ENCODE results near the gene RNF183.
"Not testable (repeated sequence)": the region's sequence is repeated elsewhere in the genome, so short reads cannot be mapped to it uniquely, and the experiment has no call there.

Gene RNF183

DNA sequence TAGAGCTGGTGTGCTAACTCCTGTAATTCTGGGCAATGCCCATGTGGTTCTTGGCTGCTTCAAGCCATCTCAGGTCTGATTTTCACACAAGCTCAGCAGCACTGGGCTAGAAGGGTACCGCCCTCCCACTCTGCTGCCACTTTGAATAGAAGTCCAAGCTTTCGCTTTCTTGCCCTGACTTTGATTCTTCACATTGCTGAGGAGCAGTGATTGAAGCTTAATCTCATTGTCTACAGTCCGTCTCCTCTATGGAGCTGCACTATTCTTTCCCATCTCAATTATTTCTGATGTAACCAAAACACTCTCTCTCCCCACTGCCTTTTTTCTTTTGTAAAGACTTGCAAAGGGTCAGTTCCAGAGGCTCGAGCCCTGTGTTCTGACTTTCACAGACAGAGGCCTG lies 12.9 kb upstream of the RNF183 start:
- DNase-seq (ENCODE audit: low spot score), result no peak

DNA sequence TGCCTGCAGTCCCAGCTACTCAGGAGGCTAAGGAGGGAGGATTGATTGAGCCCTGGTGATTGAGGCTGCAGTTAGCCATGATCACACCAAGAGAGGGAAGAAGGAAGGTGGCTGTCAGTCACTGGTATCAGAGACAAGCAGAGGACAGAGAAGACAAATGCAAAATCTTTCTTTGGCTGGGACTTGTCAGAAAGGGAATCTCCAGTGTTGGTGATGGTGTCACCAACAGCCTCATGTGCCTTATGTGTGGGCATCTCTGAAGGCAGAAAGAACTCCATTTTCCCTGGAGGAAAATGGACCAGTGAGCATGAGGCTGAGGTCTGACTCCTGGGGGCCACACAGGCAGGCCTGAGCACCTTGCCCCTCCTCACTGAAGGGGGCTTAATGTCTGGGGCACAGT lies 12.1 kb upstream of the RNF183 start:
- no peak for DNase-seq (ENCODE audit: low spot score)

DNA sequence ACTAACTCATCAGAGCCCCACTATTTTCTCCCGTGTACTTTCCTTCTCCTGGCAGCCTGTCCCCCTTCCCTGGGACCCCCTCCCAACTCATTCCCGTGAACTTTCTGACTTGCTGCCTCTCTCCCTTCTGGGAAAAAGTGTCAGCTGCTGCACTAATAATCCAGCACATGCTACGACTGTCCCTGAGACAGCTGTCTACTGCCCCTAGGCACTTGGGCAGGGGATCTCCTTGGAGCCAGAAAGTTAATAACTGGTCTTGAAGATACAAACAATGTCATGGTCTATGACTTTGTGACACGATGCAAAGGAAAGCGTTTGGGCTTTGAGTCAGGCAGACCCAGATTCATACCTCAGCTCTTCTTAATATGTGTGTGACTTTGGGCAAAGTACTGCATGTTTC lies 10.1 kb upstream of the RNF183 start:
- DNase-seq (ENCODE audit: low spot score), result no peak

DNA sequence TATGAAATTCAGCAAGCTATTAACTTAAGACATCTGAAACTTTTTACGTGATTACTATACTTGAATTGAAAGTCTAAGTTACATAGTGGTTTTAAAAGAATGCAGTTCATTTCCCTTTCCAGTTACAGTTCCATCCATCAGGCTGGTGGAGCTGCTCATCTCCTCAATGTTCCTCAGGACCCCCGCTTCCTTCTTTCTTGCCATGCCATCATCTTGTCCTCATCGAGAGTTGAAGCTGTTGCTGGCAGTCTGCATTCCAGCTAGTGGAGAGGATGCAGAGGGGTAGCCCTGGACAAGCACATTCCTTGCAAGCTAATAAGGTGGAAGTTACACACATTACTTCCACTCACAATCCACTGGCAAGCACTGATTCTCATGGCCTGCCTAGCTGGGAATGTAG lies 8.8 kb upstream of the RNF183 start:
- no peak for DNase-seq (ENCODE audit: low spot score)

DNA sequence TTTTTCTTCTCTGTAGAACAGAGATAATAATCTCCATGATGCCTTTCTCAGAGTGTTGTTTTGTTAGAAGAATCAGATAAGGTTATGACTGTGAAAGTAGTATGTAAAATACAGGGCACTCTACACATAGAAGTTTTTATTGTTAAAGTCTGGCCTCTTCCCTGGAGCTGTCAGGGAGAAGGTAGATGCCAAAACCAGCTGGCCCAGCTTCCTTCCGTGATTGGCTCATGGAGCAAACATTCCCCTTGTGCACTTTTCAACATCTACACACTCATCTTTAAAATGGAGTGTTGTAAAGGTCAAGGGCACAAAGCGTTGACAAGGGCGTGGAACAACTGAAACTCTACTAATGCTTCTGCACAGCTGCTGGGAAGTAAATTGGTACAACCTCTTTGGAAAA lies 7.4 kb upstream of the RNF183 start:
- no peak for DNase-seq (ENCODE audit: low spot score)

DNA sequence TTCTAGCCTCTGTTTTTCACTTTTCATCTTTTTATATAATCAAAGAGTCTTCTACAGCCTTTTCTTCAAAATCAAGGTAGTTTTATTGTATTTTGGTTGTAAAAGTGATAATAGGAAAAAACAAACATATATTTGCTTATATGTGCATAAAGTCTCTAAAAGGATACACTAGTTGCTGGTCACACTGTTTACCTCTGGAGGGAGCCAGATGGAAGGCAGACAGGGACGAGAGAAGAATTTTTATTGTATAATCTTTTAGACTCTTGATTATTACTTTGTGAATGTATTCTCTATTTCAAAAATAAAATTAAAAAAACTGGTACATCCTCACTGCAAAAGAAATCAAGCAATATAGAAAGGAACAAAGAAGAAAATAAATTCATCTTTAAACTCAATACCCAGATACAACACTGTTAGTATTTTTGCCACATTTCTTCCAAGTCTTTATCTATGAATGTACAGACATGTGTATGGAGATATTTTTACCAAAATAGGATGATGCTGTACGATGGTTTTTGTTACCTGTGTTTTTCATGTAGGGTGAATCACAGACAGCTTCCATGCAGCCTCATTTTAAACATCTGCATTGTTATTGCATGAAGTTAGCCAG lies 6.1 kb upstream of the RNF183 start:
- DNase-seq (ENCODE audit: low spot score), result peak; percentile 11

DNA sequence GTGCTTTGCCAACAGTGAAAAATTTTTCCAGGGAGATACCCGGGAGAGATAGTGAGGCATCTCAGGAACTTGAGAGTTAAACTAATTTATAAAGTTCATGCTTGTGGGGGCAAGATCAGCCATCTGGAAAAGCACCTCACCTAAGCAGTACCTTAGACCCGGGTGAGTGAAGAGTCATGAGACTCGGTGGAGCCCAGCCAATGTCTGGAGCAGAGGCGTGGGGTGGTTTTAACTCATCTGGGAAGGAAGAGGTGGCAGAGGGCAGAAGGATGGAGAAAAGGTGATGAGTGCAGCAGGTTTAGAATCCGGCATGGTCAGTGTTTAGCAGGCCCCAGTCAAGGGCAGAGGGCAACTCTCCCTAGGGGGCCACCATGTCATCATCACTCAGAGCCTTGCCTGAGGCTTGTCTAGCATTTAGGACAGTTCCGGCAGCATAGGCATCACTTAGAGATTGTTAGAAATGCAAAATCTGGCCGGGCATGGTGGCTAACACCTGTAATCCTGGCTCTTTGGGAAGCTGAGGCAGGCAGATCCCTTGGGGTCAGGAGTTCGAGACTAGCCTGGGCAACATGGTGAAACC lies 4.3 kb upstream of the RNF183 start:
- DNase-seq (ENCODE audit: low spot score), result no peak

DNA sequence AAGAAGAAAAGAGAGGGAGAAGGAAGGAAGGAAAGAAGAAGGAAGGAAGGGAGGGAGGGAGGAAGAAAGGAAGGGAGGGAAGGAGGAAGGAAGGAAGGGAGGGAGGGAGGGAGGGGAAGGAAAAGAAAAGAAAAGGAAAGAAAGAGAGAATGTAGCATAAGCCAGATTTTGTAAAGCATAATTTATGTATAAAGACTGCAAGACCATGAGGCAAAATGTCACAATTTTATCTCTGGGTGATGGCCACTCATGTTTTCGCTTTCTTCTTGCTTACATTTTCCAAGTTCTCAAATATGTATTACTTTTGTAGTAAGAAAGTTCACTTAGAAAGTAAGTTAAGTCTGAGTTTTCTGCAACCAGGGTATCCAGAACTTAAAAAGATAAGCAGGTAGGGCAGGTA lies 3.4 kb upstream of the RNF183 start:
- no peak for DNase-seq (ENCODE audit: low spot score)

DNA sequence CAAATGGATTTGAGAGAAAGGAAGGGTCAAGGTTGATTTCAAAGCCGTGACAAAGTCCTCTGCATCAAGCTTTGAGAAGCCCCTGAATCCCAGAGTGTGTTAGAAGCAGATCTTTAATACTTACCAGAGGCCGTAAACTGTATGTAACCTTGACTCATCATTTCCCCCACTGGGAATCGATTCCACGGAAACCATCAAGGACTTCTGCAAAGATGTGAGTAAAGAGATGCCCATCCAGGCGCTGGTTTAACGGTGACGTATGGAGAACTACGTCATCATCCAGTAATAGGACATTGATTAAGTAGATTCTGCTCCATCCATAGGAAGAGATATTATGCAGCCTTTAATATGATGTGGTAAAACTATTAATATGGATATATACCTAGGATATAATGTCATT lies 1.6 kb downstream of the RNF183 start:
- DNase-seq (ENCODE audit: low spot score), result no peak

DNA sequence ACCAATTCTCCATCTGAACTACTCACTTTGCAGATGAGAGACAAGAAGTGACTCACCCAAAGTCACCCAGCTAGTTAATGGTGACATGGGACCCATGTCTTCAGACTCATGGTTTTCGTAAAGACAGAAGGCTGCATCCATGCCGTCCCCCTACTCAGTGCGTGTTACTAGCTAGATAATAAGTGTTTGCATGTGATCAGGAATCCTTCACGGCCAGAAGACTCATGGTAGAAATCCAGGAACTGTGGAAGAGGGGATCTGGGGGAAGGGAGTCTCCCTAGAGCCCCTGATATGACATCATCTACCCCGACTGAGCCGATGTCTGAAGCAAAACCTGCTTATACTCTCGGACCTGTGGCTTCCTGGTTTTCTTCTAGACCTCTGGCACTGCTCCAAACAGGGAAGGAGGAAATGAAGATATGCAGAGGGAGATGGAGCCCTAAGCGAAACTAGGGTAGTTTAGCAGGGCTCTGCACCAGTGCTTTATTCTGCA lies 3.3 kb downstream of the RNF183 start:
- no peak for DNase-seq (ENCODE audit: low spot score)

DNA sequence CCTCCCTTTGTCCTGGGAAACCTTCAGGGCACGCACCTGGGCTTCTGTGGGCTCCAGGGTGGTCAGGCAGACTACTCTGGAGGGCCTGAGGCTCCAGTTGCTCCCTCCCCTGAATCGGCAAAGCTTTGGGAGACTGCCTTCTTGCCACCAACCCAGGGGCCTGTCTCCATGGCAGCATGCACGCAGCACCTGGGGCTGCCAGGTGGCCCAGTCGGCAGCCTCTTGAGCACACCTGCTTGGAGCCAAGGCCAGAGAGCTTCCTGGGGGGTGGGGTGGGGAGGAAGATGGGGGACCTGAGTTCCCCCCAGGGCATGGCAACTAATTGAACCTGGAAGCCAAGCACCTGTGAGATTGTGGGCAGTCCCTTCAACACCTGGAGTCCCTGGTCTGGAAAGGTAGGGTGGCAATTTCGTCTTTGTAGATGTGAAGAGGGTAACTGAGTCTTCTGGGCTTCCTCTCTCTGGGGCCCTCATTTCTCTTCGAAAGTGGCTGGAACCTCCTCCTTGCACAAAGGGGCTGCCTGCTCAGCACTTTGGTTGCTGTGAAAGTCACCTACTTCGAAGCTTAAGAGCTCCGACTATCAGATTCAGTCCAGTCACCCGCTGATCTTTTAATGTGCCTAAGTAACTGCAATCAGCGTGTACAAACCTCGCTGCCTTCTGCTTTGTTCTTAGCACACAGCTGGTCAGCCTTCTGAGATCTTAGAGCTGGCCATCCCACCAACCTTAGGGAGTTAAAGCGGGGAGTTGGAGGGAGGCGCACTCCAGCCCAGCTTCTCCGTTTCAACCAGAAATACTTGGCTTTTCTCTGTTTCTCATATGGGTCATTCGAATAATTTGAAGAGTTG lies 4.0 kb downstream of the RNF183 start:
- DNase-seq (ENCODE audit: low spot score), result no peak

DNA sequence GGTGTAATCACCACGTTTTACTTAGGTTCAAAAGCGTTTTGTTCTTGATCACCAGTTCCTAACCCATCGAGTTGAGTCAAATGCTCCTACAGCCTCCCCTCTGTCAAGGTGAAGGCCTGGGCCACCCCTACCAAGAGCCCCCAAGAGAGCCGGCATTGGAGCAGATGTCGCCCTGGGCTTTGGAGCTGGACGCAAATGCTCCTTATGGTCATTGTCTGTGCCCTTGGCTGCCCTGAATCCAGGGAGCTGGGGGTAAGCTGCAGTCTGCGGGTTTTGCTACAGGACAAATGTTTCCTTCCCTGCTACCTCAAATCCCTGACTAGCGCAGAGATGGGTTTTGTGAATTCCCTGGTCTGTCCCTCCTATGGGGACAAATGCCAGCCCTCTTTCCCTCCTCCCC lies 4.9 kb downstream of the RNF183 start:
- no peak for DNase-seq (ENCODE audit: low spot score)

DNA sequence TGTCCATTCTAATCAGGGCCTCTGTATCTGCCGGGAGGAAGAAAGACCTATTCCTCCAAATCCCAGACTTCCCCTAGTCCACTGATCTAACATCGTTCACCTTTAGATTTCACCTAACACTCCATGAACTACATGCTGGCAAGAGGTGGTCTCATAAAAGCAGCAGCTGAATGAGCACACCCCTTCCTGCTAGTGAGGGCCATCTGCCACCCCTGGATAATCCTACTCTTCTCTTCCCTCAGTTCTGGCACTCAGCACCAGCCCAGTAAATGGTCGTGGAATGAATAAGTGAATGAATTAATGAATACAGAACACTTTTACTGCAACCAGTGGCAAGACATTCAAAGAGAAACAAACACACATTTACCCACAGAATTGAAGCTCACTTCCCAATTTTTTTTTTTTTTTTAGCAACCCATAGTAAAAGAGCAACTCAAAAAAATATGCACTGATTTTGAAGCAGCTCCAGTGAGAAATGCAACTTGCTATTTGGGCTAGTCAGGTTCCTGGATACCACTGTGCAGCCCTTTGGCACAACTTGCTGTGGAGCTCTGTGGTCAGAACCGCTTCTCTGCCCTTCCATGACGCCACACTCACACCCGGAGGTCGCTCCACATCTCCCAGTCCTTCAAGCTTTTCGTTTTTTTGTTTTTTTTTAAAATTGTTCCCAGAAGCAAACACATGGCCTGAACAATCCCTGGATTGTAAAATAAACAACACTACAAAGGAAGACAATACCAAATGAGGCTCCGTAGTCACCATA lies 6.2 kb downstream of the RNF183 start:
- no peak for DNase-seq (ENCODE audit: low spot score)

DNA sequence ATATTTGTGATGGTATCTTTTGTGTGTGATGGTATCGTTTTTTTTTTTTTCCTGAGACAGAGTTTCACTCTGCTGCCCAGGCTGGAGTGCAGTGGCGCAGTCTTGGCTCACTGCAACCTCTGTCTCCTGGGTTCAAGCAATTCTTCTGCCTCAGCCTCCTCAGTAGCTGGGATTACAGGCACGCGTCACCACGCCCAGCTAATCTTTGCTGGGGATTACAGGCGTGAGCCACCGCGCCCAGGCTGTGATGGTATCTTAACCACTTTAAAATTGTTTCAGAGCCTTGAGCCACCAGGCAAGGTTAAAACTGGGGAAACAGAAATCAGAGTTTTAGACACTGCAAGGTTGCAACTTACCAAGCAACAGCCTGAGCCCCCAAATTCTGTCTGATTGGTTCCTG lies 6.9 kb downstream of the RNF183 start:
- not testable (repeated sequence) for DNase-seq (ENCODE audit: low spot score)

DNA sequence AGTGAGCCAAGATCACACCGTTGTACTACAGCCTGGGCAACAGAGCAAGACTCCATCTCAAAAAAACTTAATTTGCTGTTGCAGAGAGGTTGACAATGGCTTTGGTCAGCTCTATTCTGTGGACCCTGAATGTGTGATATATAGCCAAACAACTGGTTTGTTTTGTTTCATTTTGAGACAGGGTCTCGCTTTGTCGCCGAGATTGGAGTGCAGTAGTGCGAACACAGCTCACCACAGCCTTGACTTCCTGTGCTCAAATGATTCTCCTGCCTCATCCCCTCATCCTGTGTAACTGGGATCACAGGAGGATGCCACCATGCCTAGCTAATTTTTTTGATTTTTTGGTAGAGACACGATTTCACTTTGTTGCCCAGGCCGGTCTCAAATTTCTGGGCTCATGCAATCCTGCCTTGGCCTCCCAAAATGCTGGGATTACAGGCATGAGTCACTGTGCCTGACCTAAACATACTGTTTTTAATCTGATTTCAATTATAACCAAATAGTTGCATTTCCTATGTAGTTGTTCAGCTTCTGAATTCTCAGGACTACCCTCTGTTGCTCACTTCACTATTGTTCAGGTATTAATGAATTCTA lies 9.8 kb downstream of the RNF183 start:
- no peak for DNase-seq (ENCODE audit: low spot score)

DNA sequence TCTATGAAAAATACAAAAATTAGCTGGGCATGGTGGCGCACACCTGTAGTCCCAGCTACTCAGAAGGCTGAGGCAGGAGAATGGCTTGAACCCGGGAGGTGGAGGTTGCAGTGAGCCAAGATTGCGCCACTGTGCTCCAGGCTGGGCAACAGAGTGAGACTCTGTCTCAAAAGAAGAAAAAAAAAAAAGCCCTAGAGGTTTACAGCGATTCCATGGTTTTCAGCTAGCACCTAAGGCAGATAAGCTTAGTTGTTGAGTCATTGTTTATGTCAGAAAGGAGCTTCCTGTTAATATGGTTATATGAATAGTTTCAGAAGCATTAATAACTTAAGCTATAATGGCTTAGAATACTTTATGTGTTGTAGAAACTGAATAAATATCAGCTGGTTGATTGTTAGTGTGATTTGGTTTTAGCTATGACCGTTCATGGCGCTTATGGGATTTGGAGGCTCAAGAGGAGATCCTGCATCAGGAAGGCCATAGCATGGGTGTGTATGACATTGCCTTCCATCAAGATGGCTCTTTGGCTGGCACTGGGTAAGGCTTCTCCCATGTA lies 13.0 kb downstream of the RNF183 start:
- DNase-seq (ENCODE audit: low spot score), result no peak

DNA sequence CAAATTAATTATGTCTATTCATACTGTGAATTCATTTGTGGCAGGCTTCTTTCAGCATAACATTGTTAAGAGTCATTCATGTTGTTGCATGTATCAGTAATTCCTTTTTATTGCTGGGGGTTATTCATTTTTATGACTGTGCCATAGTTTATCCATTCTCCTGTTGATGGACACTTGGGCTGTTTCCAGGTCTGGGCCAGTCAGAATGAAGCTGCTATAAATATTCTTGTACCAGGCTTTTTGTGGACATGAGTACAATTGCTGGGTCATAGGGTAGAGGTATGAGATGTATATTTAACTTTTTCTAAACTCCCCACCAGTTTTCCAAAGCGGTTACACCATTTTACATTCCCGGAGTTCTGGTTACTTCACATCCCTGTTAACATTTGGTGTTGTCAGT lies 14.1 kb downstream of the RNF183 start:
- no peak for DNase-seq (ENCODE audit: low spot score)

DNA sequence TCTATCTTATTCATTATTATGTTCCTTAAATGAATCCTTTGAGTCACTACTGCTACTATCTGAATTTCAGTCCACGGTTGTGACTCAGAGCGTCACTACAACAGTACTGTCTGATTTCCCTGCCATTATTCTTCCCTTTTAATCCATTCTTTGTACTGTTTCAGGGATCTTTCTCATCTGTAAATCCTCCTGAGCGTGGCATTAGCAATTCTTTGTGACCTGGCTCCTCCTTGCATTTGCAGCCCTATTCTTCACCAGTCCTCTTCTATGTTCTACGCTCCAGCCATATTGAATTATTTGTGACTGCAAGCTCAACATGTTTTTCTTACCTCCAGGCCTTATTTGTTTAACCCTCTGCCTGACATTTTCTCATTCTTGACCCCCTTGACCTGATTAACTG lies 21.8 kb downstream of the RNF183 start:
- DNase-seq (ENCODE audit: low spot score), result no peak

DNA sequence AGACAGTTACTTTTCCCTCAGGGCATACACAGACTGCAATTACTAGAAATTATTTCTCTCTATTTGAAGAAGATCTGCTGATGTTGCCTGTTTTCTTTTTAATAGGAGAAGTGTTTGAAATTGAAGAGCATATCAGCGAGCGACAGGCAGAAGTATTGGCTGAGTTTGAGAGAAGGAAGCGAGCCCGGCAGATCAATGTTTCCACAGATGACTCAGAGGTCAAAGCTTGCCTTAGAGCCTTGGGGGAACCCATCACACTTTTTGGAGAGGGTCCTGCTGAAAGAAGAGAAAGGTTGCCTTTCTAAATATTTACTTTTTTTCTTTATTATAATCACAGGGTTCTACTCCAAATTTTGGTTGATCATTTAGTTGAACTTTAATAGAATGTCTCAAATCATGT lies 24.3 kb downstream of the RNF183 start:
- DNase-seq (ENCODE audit: low spot score), result no peak

DNA sequence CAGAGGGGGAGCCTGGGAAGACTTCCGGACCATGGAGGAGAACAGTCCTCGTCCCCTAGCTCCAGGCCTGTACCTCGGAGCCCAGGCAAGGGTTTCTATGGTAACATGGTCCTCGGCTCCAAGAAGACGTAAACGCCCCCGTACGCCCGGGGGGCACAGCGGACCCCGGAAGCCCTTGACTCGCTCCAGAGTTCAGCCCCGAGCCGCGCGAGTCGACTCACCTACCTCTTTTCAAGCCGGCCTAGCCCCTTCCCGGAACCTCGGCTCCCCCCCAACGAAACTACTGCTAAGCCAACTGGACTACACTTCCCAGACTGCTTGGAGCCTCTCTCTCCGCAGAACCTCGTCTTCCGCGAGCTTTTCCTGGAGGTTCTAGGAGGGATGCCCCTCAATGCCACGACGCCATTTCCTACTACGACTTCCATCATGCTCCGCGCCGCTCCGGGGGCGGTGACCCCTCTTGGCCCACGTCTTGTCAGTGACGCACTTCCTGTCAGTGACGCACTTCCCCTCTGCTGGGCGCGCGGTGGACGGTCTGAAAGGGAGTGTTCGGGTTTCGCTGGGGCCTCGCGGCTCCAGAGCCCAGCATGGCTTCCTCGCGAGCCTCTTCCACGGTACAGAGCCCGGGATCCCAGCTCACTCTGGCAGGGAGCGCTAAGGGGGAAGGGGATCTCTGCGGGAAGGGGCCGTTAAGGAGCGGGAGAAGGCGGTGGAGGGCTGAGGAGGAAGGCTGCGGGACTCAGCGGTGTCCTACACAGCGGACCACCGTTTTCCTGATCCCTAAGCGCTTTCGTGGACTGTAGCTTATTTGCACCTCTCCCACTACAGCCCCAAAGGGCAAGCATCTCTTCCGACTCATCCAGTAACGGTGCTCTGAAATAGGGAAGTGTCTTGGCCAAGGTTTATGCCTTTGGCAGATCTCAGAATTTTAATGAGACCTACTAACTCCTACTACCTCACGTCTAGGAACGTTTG lies 27.7 kb downstream of the RNF183 start, which contains the start of the genes CDC26 and PRPF4:
Gene CDC26, minus strand, starts transcription at position 416 of the 975 bp plus-strand sequence. CDS start 3,065 bp downstream, outside the sequence.
Gene PRPF4, plus strand, starts transcription at position 502 of the 975 bp plus-strand sequence. Its CDS starts 86 bp downstream, at position 588.
- peak; percentile 96 for DNase-seq (ENCODE audit: low spot score)

All from germinal center (tissue), 1 donor.